Panc1 (cell line): ENCODE results near the gene PKD2L2.

Experiments
- CTCF ChIP-seq: fragments of 450-650 bp; IDR thresholded peaks from 2 replicates; pipeline ENCODE4 v1.5.1; 2017; ENCODE audit warnings: mild to moderate bottlenecking
- REST ChIP-seq, 2 experiments: IDR thresholded peaks; 2 replicates each; pipeline ENCODE4 v1.6.1; 2011 to 2012; ENCODE audit warnings: low read depth in 2 of 2, control low read depth in 1 of 2, low read length in 1 of 2, mild to moderate bottlenecking in 1 of 2, moderate library complexity in 1 of 2; ENCODE audit not compliant: insufficient read depth in 1 of 2

- no peak for TF ChIP-seq REST (IDR thresholded peaks at IDR 0.05; ENCODE audit: insufficient read depth in 1 of 2, low read depth in 2 of 2, low read length in 1 of 2)
- TF ChIP-seq CTCF: no peak
Measured at GRCh38 chr5:137935190-137935589, 45.9 kb downstream of the PKD2L2 start.
